K562 (cell line): ENCODE data around the gene OXSR1. TPM values are rescaled to one million over a fixed set of nuclear protein-coding genes. Genes with fewer than 3 reads are reported as not detected.

ENCODE experiments used
- ELF1 ChIP-seq: fragments of 200-800 bp; sonication (Bioruptor generic); IDR thresholded peaks from 2 replicates; pipeline ENCODE4 v1.6.1; 2016; ENCODE audit warnings: missing genetic modification characterization, missing compliant biosample characterization
- GABPB2 ChIP-seq: fragments of 250-450 bp; sonication (Bioruptor Pico); conservative IDR thresholded peaks from 2 replicates; pipeline ENCODE4 v1.5.1; 2021; ENCODE audit warnings: mild to moderate bottlenecking
- HNRNPK ChIP-seq: fragments of 200-400 bp; formaldehyde crosslinking; IDR thresholded peaks from one replicate; pipeline ENCODE4 v1.6.1; 2018; ENCODE audit warnings: mild to moderate bottlenecking, low read depth, low read length; ENCODE audit not compliant: poor library complexity, severe bottlenecking
- KAT2B ChIP-seq: IDR thresholded peaks from one replicate; pipeline ENCODE4 v1.6.1; 2012; ENCODE audit warnings: low read depth, mild to moderate bottlenecking, control low read depth, inconsistent platforms, low read length, moderate library complexity
- MAX ChIP-seq: sonication (generic); formaldehyde crosslinking; IDR thresholded peaks from 2 replicates; pipeline ENCODE4 v1.9.0; 2022; ENCODE audit warnings: mild to moderate bottlenecking, missing genetic modification reagents
- NFE2 ChIP-seq: IDR thresholded peaks from 2 replicates; pipeline ENCODE4 v1.6.1; 2014; ENCODE audit warnings: antibody characterized with exemption, low read depth
- PHTF2 ChIP-seq: fragments of 250-450 bp; sonication (Bioruptor Pico); IDR thresholded peaks from 2 replicates; pipeline ENCODE4 v1.5.0; 2021; ENCODE audit warnings: mild to moderate bottlenecking
- POLR2H ChIP-seq: IDR thresholded peaks from 2 replicates; pipeline ENCODE4 v1.6.1; 2016; ENCODE audit warnings: missing genetic modification characterization, low read depth, mild to moderate bottlenecking, control low read depth, missing compliant biosample characterization, moderate library complexity
- PURB ChIP-seq: sonication (generic); formaldehyde crosslinking; IDR thresholded peaks from 2 replicates; pipeline ENCODE4 v1.9.0; 2021; ENCODE audit warnings: low read depth, mild to moderate bottlenecking, missing genetic modification reagents
- RAD51 ChIP-seq: fragments of 450-650 bp; IDR thresholded peaks from 2 replicates; pipeline ENCODE4 v1.7.1; 2016; ENCODE audit warnings: low read depth, mild to moderate bottlenecking, borderline replicate concordance
- SPI1 ChIP-seq: IDR thresholded peaks from 2 replicates; pipeline ENCODE4 v1.6.1; 2011; ENCODE audit warnings: low read depth, low read length, control low read depth, borderline replicate concordance
- TAF1 ChIP-seq: IDR thresholded peaks from 2 replicates; pipeline ENCODE4 v1.6.1; 2011; ENCODE audit warnings: mild to moderate bottlenecking, low read length, moderate library complexity; ENCODE audit not compliant: insufficient read depth, control insufficient read depth, severe bottlenecking; ENCODE audit errors: extremely low read depth
- TARDBP ChIP-seq: fragments of 450-650 bp; IDR thresholded peaks from 2 replicates; pipeline ENCODE4 v1.6.1; 2016
- TBP ChIP-seq: optimal IDR thresholded peaks from 2 replicates; pipeline ENCODE3; 2011; ENCODE audit warnings: low read depth, low read length, improper control_type of control experiment
- TRIM24 ChIP-seq, 2 experiments: fragments of 450-650 bp; IDR thresholded peaks; 2 replicates each; pipeline ENCODE4 v1.6.1; 2016
- ZBTB9 ChIP-seq: fragments of 450-650 bp; formaldehyde crosslinking; IDR thresholded peaks from 2 replicates; pipeline ENCODE4 v1.4.0; 2020; ENCODE audit warnings: mild to moderate bottlenecking, moderate library complexity
- ZNF282 ChIP-seq: sonication (generic); formaldehyde crosslinking; IDR thresholded peaks from 2 replicates; pipeline ENCODE4 v1.8.1; 2023; ENCODE audit warnings: missing genetic modification reagents
- ZNF707 ChIP-seq: fragments of 250-450 bp; sonication (Bioruptor Pico); conservative IDR thresholded peaks from 2 replicates; pipeline ENCODE4 v1.8.0; 2022; ENCODE audit warnings: inconsistent platforms, mild to moderate bottlenecking, moderate library complexity
- ZNF764 ChIP-seq: fragments of 250-450 bp; sonication (Bioruptor Pico); IDR thresholded peaks from 2 replicates; pipeline ENCODE4 v1.4.0; 2020; ENCODE audit warnings: low read depth, mild to moderate bottlenecking, moderate library complexity
- ZSCAN29 ChIP-seq: fragments of 450-650 bp; IDR thresholded peaks from 2 replicates; pipeline ENCODE4 v1.6.1; 2017
- polyA plus RNA-seq, 8 experiments: library from polyadenylated mRNA; depleted of rRNA in 4 of 8; stranded (reverse) in 5 of 8; unstranded in 3 of 8; fragments of >200 nt; fragmentation: Nextera tagmentation in 2 of 8; fragmentation: Illumina TruSeq in 1 of 8; extraction: Ambion mirVana in 2 of 8; extraction: Trizol in 1 of 8; gene quantifications; 2 replicates each; pipeline versions ENCODE4 v1.2.1 to v1.2.3, GENCODE V29; 2011 to 2014; ENCODE audit warnings: inconsistent platforms in 1 of 8, missing spikeins in 1 of 8
- total RNA-seq, 7 experiments: library from RNA; depleted of rRNA in 6 of 7; stranded (reverse); fragments of >200 nt in 6 of 7; fragmentation: Illumina TruSeq in 2 of 7; extraction: Trizol in 2 of 7; gene quantifications; 2 replicates each; pipeline versions ENCODE4 v1.2.1 to v1.2.3, GENCODE V29; 2011 to 2021; ENCODE audit warnings: low replicate concordance in 1 of 7
- TF ChIP-seq, protein P1 (sequence below): fragments of 250-450 bp; sonication (Bioruptor Pico); IDR thresholded peaks from 2 replicates; pipeline ENCODE4 v1.4.0; 2020; ENCODE audit warnings: mild to moderate bottlenecking
- TF ChIP-seq, protein P2 (sequence below): fragments of 250-450 bp; sonication (Bioruptor Pico); IDR thresholded peaks from 2 replicates; pipeline ENCODE4 v1.8.0; 2022; ENCODE audit warnings: moderate library complexity, mild to moderate bottlenecking, inconsistent platforms
- TF ChIP-seq, protein P3 (sequence below): fragments of 250-450 bp; sonication (Bioruptor Pico); IDR thresholded peaks from 2 replicates; pipeline ENCODE4 v1.4.0; 2020

OXSR1 gene
- total and polyA plus RNA-seq, 9 of the 15 experiments (the other 6 are each of a cell fraction or from before 2014, with no cell fraction given), result 15.7 to 87.6 (median 48.7) TPM

GRCh38 chr3:38137615-38138348, 27.6 kb upstream of the OXSR1 start (continued):
- no peak for TF ChIP-seq HNRNPK
- TF ChIP-seq, protein P1, sequence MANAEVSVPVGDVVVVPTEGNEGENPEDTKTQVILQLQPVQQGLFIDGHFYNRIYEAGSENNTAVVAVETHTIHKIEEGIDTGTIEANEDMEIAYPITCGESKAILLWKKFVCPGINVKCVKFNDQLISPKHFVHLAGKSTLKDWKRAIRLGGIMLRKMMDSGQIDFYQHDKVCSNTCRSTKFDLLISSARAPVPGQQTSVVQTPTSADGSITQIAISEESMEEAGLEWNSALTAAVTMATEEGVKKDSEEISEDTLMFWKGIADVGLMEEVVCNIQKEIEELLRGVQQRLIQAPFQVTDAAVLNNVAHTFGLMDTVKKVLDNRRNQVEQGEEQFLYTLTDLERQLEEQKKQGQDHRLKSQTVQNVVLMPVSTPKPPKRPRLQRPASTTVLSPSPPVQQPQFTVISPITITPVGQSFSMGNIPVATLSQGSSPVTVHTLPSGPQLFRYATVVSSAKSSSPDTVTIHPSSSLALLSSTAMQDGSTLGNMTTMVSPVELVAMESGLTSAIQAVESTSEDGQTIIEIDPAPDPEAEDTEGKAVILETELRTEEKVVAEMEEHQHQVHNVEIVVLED (CRISPR knock-in tag), result 0 out of 2 replicates have a peak, but pooled peaks have one; percentile 23
- 0 out of 2 replicates have a peak, but pooled peaks have one; percentile 5 for TF ChIP-seq TARDBP
- no peak for TF ChIP-seq TAF1
- TF ChIP-seq KAT2B, result no peak
- 0 out of 2 replicates have a peak, but pooled peaks have one; percentile 9 for TF ChIP-seq MAX (CRISPR knock-in tag)
- TF ChIP-seq, protein P2, sequence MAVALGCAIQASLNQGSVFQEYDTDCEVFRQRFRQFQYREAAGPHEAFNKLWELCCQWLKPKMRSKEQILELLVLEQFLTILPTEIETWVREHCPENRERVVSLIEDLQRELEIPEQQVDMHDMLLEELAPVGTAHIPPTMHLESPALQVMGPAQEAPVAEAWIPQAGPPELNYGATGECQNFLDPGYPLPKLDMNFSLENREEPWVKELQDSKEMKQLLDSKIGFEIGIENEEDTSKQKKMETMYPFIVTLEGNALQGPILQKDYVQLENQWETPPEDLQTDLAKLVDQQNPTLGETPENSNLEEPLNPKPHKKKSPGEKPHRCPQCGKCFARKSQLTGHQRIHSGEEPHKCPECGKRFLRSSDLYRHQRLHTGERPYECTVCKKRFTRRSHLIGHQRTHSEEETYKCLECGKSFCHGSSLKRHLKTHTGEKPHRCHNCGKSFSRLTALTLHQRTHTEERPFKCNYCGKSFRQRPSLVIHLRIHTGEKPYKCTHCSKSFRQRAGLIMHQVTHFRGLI, result peak; percentile 95; the same call in 1 of the 2 replicates
- TF ChIP-seq POLR2H, result 0 out of 2 replicates have a peak, but pooled peaks have one; percentile 16
- TF ChIP-seq RAD51, result peak; percentile 35; the same call in 1 of the 2 replicates
- no peak for TF ChIP-seq PHTF2 (CRISPR knock-in tag)
- TF ChIP-seq ZBTB9 (CRISPR knock-in tag), result 0 out of 2 replicates have a peak, but pooled peaks have one; percentile 22
- TF ChIP-seq SPI1, result no peak
- TF ChIP-seq ZSCAN29, result no peak
- TF ChIP-seq PURB (CRISPR knock-in tag), result no peak
- TF ChIP-seq TRIM24 (IDR thresholded peaks at IDR 0.05), result 0 out of 4 replicates have a peak, but pooled peaks of 1 of the 2 experiments have one; percentile 12
- no peak for TF ChIP-seq ZNF764 (CRISPR knock-in tag)
- TF ChIP-seq GABPB2 (CRISPR knock-in tag), result 0 out of 2 replicates have a peak, but pooled peaks have one; percentile 50
- TF ChIP-seq ZNF707 (CRISPR knock-in tag), result no peak
- TF ChIP-seq ZNF282 (CRISPR knock-in tag), result no peak
- peak; percentile 14 for TF ChIP-seq ELF1 (tag)
- TF ChIP-seq, protein P3, sequence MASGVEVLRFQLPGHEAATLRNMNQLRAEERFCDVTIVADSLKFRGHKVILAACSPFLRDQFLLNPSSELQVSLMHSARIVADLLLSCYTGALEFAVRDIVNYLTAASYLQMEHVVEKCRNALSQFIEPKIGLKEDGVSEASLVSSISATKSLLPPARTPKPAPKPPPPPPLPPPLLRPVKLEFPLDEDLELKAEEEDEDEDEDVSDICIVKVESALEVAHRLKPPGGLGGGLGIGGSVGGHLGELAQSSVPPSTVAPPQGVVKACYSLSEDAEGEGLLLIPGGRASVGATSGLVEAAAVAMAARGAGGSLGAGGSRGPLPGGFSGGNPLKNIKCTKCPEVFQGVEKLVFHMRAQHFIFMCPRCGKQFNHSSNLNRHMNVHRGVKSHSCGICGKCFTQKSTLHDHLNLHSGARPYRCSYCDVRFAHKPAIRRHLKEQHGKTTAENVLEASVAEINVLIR (CRISPR knock-in tag), result no peak
- no peak for TF ChIP-seq NFE2
- no peak for TF ChIP-seq TBP
